Measurements from ENCODE around the gene ZNF846.

- no peak for TF ChIP-seq EP300 (IDR thresholded peaks at IDR 0.05)
- TF ChIP-seq CTCF (IDR thresholded peaks at IDR 0.05), result no peak
Observed at GRCh38 chr19:9735986-9736385, 32.6 kb downstream of the ZNF846 start.

Data from tibial nerve (tissue), 4 donors.